ENCODE results near the gene TANC1. TPM values are rescaled to one million over a fixed set of nuclear protein-coding genes. Genes with fewer than 3 reads are reported as not detected.
A peak's percentile ranks its signal among the peaks of the same experiment; 100 is the strongest.

TANC1 gene
- total RNA-seq, 2 donors from 2014 or later = 2.9 to 9.5 TPM

- Histone ChIP-seq H3K27me3 (ENCODE audit: control insufficient read depth, insufficient read depth, low read length, poor library complexity, severe bottlenecking) (no peaks in the 10 kb centered on the region), H3K9ac (ENCODE audit: extremely low read depth, low read length, poor library complexity, severe bottlenecking) (peak overlapping the region; percentile 38), H3K27ac (ENCODE audit: low read depth, low read length) (peak overlapping the region; percentile 40), H3K4me1 (ENCODE audit: control insufficient read depth, insufficient read depth, low read length) (peaks cover 41% of the 10 kb centered on the region), H3K36me3 (ENCODE audit: control insufficient read depth, insufficient read depth, low read length) (peaks cover 21% of the 10 kb centered on the region), H3K9me3 (ENCODE audit: control insufficient read depth, low read length) (peaks cover 13% of the 10 kb centered on the region), H3K4me3 (ENCODE audit: low read length) (peak overlapping the region; percentile 52)
- peaks cover 2% of the 10 kb centered on the region for H3K27me3 Mint-ChIP-seq (ENCODE audit: insufficient read depth)
- peak overlapping the region; percentile 39 for H3K4me3 Mint-ChIP-seq
- no peak for TF ChIP-seq CTCF (conservative IDR thresholded peaks at IDR 0.05)
- H3K36me3 Mint-ChIP-seq (ENCODE audit: low read depth) = no peaks in the 10 kb centered on the region
- peak overlapping the region; percentile 96 for H3K27ac Mint-ChIP-seq
- peak; percentile 89 for DNase-seq
- WGBS, 2 experiments (ENCODE audit: insufficient coverage in 1 of 2, insufficient read length in 1 of 2) = 26% methylated on average over 2 of the region's 2 CpGs; no CpG with 5 or more reads in 1 of the 2 experiments
- H3K9me3 Mint-ChIP-seq = no peaks in the 10 kb centered on the region
- H3K4me1 Mint-ChIP-seq = peaks cover 46% of the 10 kb centered on the region
Observed at GRCh38 chr2:159030674-159031380, 62.4 kb downstream of the TANC1 start.

DNA sequence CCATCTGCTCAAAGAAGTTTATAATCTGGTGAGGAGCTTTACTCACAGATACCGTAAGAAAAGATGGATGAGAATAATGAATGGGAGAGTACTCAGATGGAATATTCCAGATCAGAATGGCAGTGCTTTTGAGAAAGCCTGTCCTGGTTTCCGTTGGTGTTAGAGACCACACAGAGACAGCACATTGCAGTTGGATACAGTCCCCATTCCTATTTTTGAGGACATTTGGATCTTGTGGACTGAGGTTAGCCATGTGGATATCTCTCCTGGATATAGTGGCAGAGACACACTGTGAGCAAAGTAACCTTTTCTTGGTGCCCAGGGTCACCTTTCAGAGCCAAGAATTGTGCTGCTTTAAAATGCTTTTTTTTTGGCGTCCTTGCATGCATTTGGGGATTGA lies 63.7 kb downstream of the TANC1 start:
- H3K27me3 ChIP-seq (ENCODE audit: control insufficient read depth, insufficient read depth, low read length, poor library complexity, severe bottlenecking) = no peaks in the 10 kb centered on the region
- H3K36me3 ChIP-seq (ENCODE audit: control insufficient read depth, insufficient read depth, low read length) = peaks cover 16% of the 10 kb centered on the region
- H3K4me3 ChIP-seq (ENCODE audit: low read length) = peak overlapping the region; percentile 52
- Mint-ChIP-seq H3K27me3 (ENCODE audit: insufficient read depth) (peaks cover 2% of the 10 kb centered on the region), H3K27ac (no peak overlapping the region), H3K4me1 (peaks cover 47% of the 10 kb centered on the region), H3K4me3 (no peak overlapping the region), H3K36me3 (ENCODE audit: low read depth) (peaks cover 3% of the 10 kb centered on the region), H3K9me3 (peaks cover 8% of the 10 kb centered on the region)
- 78 to 89% methylated on average over 3 of the region's 3 CpGs for WGBS, 2 experiments (ENCODE audit: insufficient coverage in 1 of 2, insufficient read length in 1 of 2)
- H3K27ac ChIP-seq (ENCODE audit: low read depth, low read length) = no peak overlapping the region
- no peak overlapping the region for H3K9ac ChIP-seq (ENCODE audit: extremely low read depth, low read length, poor library complexity, severe bottlenecking)
- DNase-seq = no peak
- H3K9me3 ChIP-seq (ENCODE audit: control insufficient read depth, low read length) = peaks cover 11% of the 10 kb centered on the region
- TF ChIP-seq CTCF (conservative IDR thresholded peaks at IDR 0.05) = no peak
- peaks cover 42% of the 10 kb centered on the region for H3K4me1 ChIP-seq (ENCODE audit: control insufficient read depth, insufficient read depth, low read length)

- no peak overlapping the region for H3K4me3 ChIP-seq (ENCODE audit: low read length)
- peaks cover 7% of the 10 kb centered on the region for H3K9me3 ChIP-seq (ENCODE audit: control insufficient read depth, low read length)
- H3K27ac Mint-ChIP-seq = no peak overlapping the region
- peaks cover 7% of the 10 kb centered on the region for H3K36me3 Mint-ChIP-seq (ENCODE audit: low read depth)
- peaks cover 12% of the 10 kb centered on the region for H3K9me3 Mint-ChIP-seq
- TF ChIP-seq CTCF (conservative IDR thresholded peaks at IDR 0.05) = no peak
- H3K27me3 Mint-ChIP-seq (ENCODE audit: insufficient read depth) = peaks cover 2% of the 10 kb centered on the region
- no peak overlapping the region for H3K9ac ChIP-seq (ENCODE audit: extremely low read depth, low read length, poor library complexity, severe bottlenecking)
- WGBS, 2 experiments (ENCODE audit: insufficient coverage in 1 of 2, insufficient read length in 1 of 2) = 75 to 82% methylated on average over 2 of the region's 2 CpGs
- H3K4me1 Mint-ChIP-seq = peaks cover 47% of the 10 kb centered on the region
- peaks cover 42% of the 10 kb centered on the region for H3K4me1 ChIP-seq (ENCODE audit: control insufficient read depth, insufficient read depth, low read length)
- H3K27me3 ChIP-seq (ENCODE audit: control insufficient read depth, insufficient read depth, low read length, poor library complexity, severe bottlenecking) = no peaks in the 10 kb centered on the region
- H3K27ac ChIP-seq (ENCODE audit: low read depth, low read length) = no peak overlapping the region
- no peak overlapping the region for H3K4me3 Mint-ChIP-seq
- no peak for DNase-seq
- H3K36me3 ChIP-seq (ENCODE audit: control insufficient read depth, insufficient read depth, low read length) = peaks cover 12% of the 10 kb centered on the region
Observed at GRCh38 chr2:159032580-159032979, 64.1 kb downstream of the TANC1 start.
